ENCODE results near the gene RPS21. TPM values are rescaled to one million over a fixed set of nuclear protein-coding genes. Genes with fewer than 3 reads are reported as not detected.

RPS21 gene
- total and polyA plus RNA-seq, 10 of the 15 experiments (the other 5 are each of a cell fraction or from before 2014, with no cell fraction given): 1,474 to 4,987 (median 2,439) TPM

- WGBS (ENCODE audit: insufficient coverage, insufficient replicate concordance, low lambda C conversion rate, missing lambda C conversion rate): 88% methylated on average over 52 of the region's 60 CpGs
- intact Hi-C loops (cut with micrococcal nuclease; ENCODE audit: unreplicated experiment): no loop called here
- in situ Hi-C loops (cut with MboI): no loop called here
- Histone ChIP-seq H3K27ac (ENCODE audit: control insufficient read depth, insufficient read depth) (no peak overlapping the region), H3K9me3 (replicated peaks; ENCODE audit: control insufficient read depth, insufficient read depth, low read length) (no peaks in the 10 kb centered on the region; the same call in 2 of the 3 replicates), H3K4me2 (ENCODE audit: control insufficient read depth, insufficient read depth) (no peak overlapping the region), H3K79me2 (ENCODE audit: control insufficient read depth, insufficient read depth, low read length) (no peaks in the 10 kb centered on the region), H2AFZ (ENCODE audit: control insufficient read depth, low read depth, low read length) (no peak overlapping the region), H3K9ac (ENCODE audit: control insufficient read depth, insufficient read depth, low read length) (no peak overlapping the region), H3K36me3 (ENCODE audit: control insufficient read depth in 2 of 2, insufficient read depth in 2 of 2, low read length in 1 of 2) (no peaks in the 10 kb centered on the region; a peak in 1 of 4 replicates), H3K27me3 (replicated peaks in 1 of 2; ENCODE audit: control insufficient read depth in 2 of 2, insufficient read depth in 2 of 2, low read length in 1 of 2) (no peaks in the 10 kb centered on the region), H4K20me1 (ENCODE audit: control insufficient read depth, insufficient read depth) (no peaks in the 10 kb centered on the region), H3K4me1 (ENCODE audit: control insufficient read depth, insufficient read depth, low read length) (no peaks in the 10 kb centered on the region), H3K4me3 (no peak overlapping the region)
- ChIA-PET RAD21 (ENCODE audit: unreplicated experiment) (no interaction called here), CTCF (no interaction called here), SMC1A (ENCODE audit: uncharacterized antibody, unreplicated experiment) (no interaction called here), POLR2A (no interaction called here)
- FAIRE-seq (no peak), DNase-seq (ENCODE audit: low read depth, low spot score) (no peak), ATAC-seq (no peak)
- BruUV-seq (replicated peaks): no TSS peak
- TF ChIP-seq NFXL1 (IDR thresholded peaks at IDR 0.05; ENCODE audit: borderline replicate concordance): no peak
- no peak for TF ChIP-seq MYB (IDR thresholded peaks at IDR 0.05; ENCODE audit: borderline replicate concordance, low read depth, low read length)
- TF ChIP-seq ZBTB4 (CRISPR knock-in tag; IDR thresholded peaks at IDR 0.05): no peak
- TF ChIP-seq CHD4 (IDR thresholded peaks at IDR 0.05): no peak
- no peak for TF ChIP-seq PAX8 (IDR thresholded peaks at IDR 0.05)
- no peak for TF ChIP-seq E4F1 (IDR thresholded peaks at IDR 0.05; ENCODE audit: borderline replicate concordance, partially characterized antibody)
- TF ChIP-seq ZNF384 (IDR thresholded peaks at IDR 0.05; ENCODE audit: borderline replicate concordance, low read depth, low read length): no peak
- TF ChIP-seq ATF3 (IDR thresholded peaks at IDR 0.05; ENCODE audit: borderline replicate concordance, extremely low read depth, low read depth, low read length): no peak
- TF ChIP-seq PML (IDR thresholded peaks at IDR 0.05; ENCODE audit: low read length): no peak
- no peak for TF ChIP-seq CREM (IDR thresholded peaks at IDR 0.05; ENCODE audit: low read depth)
- TF ChIP-seq PRDM15 (CRISPR knock-in tag; IDR thresholded peaks at IDR 0.05): no peak
These were observed 35.2 kb upstream of the RPS21 start for GRCh38 chr20:62351469-62352401.
